Hematopoietic multipotent progenitor cell treated with erythropoietin and hydrocortisone succinate and interleukin-3 and kit ligand, for 4 days (in vitro differentiated cells): ENCODE measurements around the gene GRID2IP.
"Not testable (repeated sequence)": the region's sequence is repeated elsewhere in the genome, so short reads cannot be mapped to it uniquely, and the experiment has no call there.

Experiments
- DNase-seq: peaks from one replicate; pipeline ENCODE4 v3.0.0-alpha.2; 2015

GRID2IP gene

DNA sequence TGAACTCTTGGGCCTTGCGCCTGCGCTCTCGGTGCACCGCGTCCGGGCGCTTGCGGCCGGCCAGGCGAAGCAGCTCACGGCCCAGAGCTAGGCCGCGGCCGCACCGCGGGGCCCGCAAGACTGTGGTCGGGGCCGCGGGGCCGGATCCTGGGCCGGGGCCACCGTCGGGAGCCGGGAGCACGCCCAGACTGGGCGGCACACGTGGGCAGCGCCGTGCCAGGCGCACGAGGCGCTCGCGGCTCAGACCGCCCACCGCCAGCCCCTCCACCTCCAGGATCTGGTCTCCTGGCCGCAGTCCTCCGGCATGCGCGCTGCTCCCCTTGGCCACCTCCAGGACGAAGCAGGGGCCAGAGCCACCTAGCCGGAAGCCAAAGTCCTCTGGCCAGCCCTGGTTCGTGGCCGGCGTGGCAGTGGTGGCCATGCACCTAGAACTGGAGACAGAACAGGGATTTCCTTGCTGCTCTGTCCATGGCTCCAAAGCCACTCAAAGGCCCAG is at the start of gene GRID2IP:
GRID2IP (minus strand) TSS at position 446 of the 496 bp plus-strand sequence; CDS start at position 421, 25 bp downstream.
- DNase-seq: no peak

GRCh38 chr7:6600093-6600492 is 48.8 kb upstream of the GRID2IP start:
- no peak for DNase-seq

DNA sequence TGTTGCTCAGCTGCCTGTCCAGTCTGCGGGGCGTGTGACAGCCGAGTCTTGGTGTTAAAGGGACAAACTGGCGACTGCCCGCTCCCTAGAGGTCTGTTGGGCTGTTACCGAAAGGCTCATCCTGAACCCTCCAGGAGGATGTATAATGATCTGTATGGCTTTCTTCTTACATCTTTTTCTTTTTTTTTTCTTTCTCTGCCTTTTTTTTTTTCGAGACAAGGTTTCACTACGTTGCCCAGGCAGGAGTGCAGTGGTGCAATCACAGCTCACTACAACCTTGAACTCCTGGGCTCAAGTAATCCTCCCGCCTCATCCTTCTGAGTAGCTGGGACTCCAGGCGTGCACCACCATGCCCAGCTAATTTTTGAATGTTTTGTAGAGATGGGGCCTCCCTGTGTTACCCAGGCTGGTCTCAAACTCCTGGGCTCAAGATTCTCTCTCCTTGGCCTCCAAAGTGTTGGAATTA is 39.4 kb upstream of the GRID2IP start:
- DNase-seq: no peak

GRCh38 chr7:6589829-6590644 is 38.8 kb upstream of the GRID2IP start, which contains the start of gene INTS15:
Gene INTS15 (plus strand): TSS chr7:6590021. CDS start chr7:6590284, 263 bp downstream.
- DNase-seq: peak; percentile 90

DNA sequence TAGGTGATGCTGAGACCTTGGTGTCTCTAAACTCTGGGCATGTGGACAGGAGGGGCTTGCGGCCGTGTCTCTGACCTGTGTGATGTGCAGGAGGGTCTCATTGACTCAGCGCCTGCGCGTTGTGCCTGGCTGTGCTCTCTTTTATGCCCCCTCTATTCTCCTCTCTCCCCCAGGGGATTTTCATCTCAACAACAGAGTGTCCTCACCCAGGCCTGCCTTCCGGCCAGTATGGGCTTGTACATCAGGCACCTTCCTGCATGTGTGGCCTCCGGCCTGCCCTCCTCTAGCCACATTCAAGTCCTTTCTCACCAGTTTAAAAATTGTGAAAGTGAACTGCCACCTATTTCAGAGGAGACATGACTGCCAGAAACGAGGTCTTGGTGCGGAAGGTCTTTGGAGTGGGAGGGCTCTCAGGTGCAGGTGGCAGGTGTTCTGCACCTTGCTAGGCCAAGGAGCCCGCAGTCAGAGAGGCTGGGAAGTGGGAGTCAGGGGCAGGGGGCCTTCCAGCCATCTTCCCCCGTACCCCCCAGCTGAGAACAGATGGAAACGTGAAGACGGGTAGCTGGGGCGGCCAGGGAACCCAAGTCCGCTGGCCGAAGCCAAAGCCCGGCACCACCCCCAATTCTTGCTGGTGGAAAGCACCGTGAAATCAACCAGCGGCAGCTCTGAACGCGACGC is 38.0 kb upstream of the GRID2IP start:
- no peak for DNase-seq

- DNase-seq: no peak
Measured at GRCh38 chr7:6588566-6588965, 37.3 kb upstream of the GRID2IP start.

GRCh38 chr7:6585746-6586432 is 34.6 kb upstream of the GRID2IP start:
- not testable (repeated sequence) for DNase-seq

GRCh38 chr7:6579446-6579845 is 28.2 kb upstream of the GRID2IP start:
- DNase-seq: peak; percentile 65

- DNase-seq: no peak
Measured at GRCh38 chr7:6578114-6579084, 27.1 kb upstream of the GRID2IP start.

DNA sequence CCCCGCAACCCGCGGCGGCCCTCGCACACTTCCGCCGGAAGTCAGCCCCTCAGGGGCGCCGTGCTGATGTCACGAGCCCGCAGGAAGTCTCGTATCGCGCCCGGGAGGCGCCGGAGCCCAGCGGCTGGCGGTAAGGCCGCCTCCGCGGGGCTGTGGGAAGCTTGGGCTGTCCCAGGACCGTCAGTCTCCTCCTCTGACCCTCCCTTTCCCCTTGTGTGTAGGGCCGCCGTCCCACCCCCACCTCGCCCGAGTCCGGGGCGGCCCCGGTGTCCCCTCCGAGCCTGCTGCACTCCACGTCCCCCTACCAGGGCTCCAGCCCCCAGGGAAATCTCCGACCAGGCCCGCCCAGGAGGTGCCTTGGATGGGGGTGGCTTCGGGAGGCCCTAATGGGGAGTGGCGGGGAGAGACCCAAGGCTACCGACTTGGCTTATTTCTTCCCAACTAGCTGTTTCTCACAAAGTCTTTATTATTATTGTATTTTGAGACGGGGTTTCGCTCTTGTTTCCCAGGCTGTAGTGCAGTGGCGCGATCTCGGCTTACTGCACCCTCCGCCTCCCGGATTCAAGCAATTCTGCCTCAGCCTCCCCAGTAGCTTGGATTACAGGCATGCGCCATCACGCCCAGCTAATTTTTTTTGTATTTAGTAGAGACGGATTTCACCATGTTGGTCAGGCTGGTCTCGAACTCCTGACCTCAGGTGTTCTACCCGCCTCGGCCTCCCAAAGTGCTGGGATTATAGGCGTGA is 26.3 kb upstream of the GRID2IP start, which contains the start of gene ZDHHC4:
ZDHHC4 (plus strand) TSS at position 86 of the 745 bp plus-strand sequence. CDS start 3,108 bp downstream, outside the sequence.
- DNase-seq: peak; percentile 97

- DNase-seq: peak; percentile 51
Measured at GRCh38 chr7:6576867-6577368, 25.7 kb upstream of the GRID2IP start.

DNA sequence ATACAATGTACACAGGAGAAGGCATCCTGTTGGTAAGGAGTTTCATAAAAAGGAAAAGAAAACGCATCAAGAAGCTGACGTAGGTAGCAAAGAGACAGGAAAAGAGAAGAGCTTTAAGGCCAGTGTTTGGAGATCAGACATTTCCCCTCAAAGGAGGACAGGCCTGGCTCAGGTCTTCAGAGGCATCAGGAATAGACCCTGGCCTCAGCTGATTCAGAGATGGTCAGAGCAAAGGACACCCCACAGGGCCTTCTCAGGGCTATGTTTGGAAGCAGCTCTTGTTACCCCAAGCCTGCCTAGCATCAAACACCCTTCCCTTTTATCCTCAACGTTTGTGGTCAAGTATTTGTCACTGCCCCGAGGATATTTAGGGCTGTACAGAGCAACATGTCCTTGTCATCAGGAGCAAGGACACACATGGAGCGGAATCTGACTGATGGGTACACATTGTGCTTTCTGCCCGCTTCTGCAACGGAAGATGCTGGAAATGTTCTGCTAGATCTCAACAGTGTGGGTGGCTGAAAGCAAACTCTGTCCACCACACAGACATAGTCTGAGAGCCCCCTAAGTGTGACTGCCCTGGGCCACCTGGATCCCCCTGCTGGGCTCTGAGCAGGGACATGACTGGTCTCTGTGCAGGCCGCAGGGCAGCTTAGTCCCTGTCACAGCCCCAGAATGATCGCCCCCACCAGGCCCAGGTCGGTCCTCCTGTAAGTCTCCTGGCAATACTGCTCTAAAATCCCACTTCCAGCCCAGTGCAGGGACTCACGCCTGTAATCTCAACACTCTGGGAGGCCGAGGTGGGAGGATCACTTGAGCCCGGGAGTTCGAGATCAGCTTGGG is 25.0 kb upstream of the GRID2IP start:
- DNase-seq: peak; percentile 43

DNA sequence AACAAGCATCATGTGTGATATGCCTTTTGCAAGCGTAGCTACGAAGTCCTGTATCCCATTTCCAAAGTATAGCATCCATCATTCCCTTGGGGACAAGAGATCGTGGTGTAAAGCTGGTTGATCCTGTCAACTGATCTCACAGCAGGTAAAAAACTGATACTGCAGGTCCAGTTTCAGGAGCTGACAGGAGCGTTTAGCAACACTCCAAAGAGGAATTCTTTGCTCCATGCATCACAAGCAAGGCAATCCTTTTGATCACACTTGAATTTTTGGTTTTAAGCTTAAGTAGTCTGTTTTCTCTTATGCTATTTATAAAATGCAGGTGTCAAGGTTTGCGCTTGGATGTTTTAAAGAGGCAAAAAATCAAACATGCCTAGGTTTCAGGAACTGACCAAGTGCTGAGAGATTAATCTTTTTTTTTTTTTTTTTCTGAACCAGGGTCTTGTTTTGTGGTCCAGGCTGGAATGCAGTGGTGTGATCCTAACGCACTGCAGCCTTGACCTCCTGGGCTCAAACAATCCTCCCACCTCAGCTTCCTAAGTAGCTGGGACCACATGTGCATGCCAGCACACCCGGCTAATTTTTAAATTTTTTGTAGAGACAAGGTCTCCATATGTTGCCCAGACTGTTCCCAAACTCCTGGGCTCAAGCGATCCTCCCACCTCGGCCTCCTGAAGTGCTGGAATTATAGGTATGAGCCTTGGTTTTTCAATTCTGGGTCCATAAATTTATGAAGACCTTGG is 24.2 kb upstream of the GRID2IP start:
- no peak for DNase-seq

- DNase-seq: no peak
Measured at GRCh38 chr7:6571160-6571779, 20.0 kb upstream of the GRID2IP start.

DNA sequence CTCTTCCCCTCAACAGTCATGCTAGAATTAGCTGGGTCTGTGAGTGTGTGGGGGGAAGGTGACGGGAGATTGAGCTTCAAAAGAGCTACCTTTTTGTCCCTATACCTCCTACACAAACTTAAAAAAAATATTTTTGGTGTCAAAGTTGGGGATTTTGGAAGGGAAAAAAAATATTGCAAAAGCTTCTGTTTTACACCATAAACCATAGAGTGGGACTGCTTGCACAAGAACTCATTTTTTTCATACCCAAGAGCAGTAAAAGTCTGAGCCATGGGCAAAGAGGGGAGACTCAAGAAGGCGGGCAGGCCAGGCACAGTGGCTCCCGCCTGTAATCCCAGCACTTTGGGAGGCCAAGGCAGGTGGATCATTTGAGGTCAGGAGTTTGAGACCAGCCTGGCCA is 16.6 kb upstream of the GRID2IP start:
- DNase-seq: no peak

GRCh38 chr7:6565655-6566054 is 14.4 kb upstream of the GRID2IP start:
- no peak for DNase-seq

GRCh38 chr7:6563936-6564770 is 12.9 kb upstream of the GRID2IP start:
- no peak for DNase-seq

- no peak for DNase-seq
Measured at GRCh38 chr7:6562106-6562505, 10.8 kb upstream of the GRID2IP start.
